HG02763 (cell line): ENCODE measurements around the gene DPCD.

Experiments used
- ATAC-seq: cut with Tn5 transposase; IDR thresholded peaks from one replicate; pipeline ENCODE4 v1.9.1; 2021; ENCODE audit warnings: mild to moderate bottlenecking, moderate library complexity; ENCODE audit not compliant: unreplicated experiment

Gene DPCD

DNA sequence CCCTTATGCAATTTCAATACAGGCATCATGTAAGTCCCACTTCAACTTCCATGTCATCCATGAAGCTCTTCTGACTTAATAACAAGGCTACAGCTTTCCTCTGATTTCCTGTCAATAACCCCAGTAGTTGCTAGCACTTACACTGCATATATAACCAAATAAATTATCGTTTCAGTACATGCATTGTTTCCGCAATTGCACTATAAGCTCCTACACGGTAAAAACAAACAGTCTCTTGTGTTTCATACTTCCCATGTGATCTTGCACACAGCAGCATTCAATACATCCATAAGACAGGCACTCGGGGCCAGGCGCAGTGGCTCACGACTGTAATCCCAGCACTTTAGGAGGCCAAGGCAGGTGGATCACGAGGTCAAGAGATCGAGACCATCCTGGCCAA, 65.4 kb downstream of the DPCD start:
- no peak for ATAC-seq

DNA sequence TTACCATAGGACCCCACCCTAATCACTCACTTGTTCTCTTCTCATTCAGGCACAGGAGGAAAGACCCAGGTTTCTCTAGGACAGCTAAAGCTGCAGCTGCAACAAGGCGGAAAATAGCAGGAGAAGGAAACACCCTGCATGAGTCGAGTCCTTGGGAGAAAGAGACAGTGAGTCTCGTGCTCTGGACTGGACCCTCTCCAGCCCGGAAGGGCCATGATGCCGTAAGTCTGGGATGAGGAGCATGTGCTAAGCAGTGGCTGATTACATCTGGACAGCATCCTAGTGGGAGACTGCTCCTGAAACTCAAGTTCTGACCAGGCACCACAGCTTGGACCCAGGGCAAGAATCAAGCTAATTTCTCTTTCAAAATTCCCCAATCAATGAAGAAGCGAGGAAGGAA, 67.4 kb downstream of the DPCD start:
- no peak for ATAC-seq

- ATAC-seq = no peak
These were observed 68.8 kb downstream of the DPCD start for GRCh38 chr10:101656890-101657289.

DNA sequence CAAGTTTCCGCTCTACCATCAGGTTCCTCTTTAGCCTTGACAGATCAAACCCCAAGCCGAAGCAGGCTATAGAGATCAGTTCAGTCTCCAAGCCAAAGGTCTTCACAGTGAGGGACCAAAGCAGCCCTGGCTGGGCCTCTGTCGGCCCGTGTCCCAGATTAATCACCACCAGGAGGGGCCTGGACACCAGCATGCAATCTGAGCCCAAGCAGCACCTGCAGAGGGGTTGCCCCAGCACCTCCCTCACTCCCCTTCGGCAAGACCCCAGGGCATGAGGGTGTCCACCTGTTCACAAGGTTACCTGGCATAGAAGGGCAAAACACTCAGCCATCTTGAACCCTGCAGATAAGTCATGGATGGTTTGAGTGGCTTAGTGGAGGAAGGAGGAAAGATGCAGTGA, 70.9 kb downstream of the DPCD start:
- no peak for ATAC-seq
